Thyroid gland (tissue), 4 donors: ENCODE results near the gene ELAVL1. TPM values are rescaled to one million over a fixed set of nuclear protein-coding genes. Genes with fewer than 3 reads are reported as not detected.
"Not testable (repeated sequence)": the region's sequence is repeated elsewhere in the genome, so short reads cannot be mapped to it uniquely, and the experiment has no call there.

Source experiments
- DNase-seq, 2 donors: peaks; one replicate each; pipeline ENCODE4 v3.0.0-alpha.2; 2019
- H3K27ac ChIP-seq, 3 donors: fragments of 200-600 bp; sonication (generic); 1 replicate in 2 of 3; 2 replicates in 1 of 3; pipeline ENCODE4 v1.5.1; 2016 to 2019; ENCODE audit warnings: mild to moderate bottlenecking in 1 of 3, moderate library complexity in 1 of 3
- H3K27me3 ChIP-seq: fragments of 200-600 bp; sonication (generic); one replicate; pipeline ENCODE4 v1.5.1; 2019
- H3K36me3 ChIP-seq, 2 donors: fragments of 200-600 bp; sonication (generic); one replicate each; pipeline ENCODE4 v1.5.1; 2016 to 2019
- H3K4me1 ChIP-seq, 2 donors: fragments of 200-600 bp; sonication (generic); one replicate each; pipeline ENCODE4 v1.5.1; 2017 to 2019
- H3K4me3 ChIP-seq, 3 donors: fragments of 200-600 bp; sonication (generic); replicated peaks in 1 of 3; 1 replicate in 2 of 3; 2 replicates in 1 of 3; pipeline ENCODE4 v1.5.1; 2016; ENCODE audit warnings: mild to moderate bottlenecking in 1 of 3
- H3K9me3 ChIP-seq: fragments of 200-600 bp; sonication (generic); one replicate; pipeline ENCODE4 v1.5.1; 2017
- CTCF ChIP-seq, 6 experiments: fragments of 200-600 bp in 3 of 6; fragments of 450-650 bp in 3 of 6; sonication (generic) in 3 of 6; IDR thresholded peaks; one replicate each; pipeline ENCODE4 v1.5.1; 2016 to 2019; ENCODE audit warnings: antibody characterized with exemption in 6 of 6, mild to moderate bottlenecking in 2 of 6, inconsistent platforms in 1 of 6, moderate library complexity in 1 of 6
- POLR2A ChIP-seq, 2 donors: fragments of 450-650 bp; IDR thresholded peaks; one replicate each; pipeline ENCODE4 v1.6.1; 2017; ENCODE audit warnings: antibody characterized with exemption in 2 of 2, mild to moderate bottlenecking in 2 of 2, moderate library complexity in 1 of 2
- WGBS, 2 donors: methylation state at CpG; one replicate each; pipeline ENCODE4 v1.1.5; 2017; 5-methylcytosine and 5-hydroxymethylcytosine counted together
- intact Hi-C: fragments of 100-400 bp; cut with DNase I; formaldehyde crosslinking; loops from one replicate; pipeline ENCODE4 v1.15.1; 2023
- total RNA-seq, 4 donors: library from RNA; depleted of rRNA; stranded (reverse); fragments of >200 nt; gene quantifications; one replicate each; pipeline ENCODE4 v1.2.3, GENCODE V29; 2016

Gene ELAVL1
- total RNA-seq, 4 donors from 2014 or later: 24.2 to 46.7 (median 42.4) TPM

- Histone ChIP-seq H3K27me3 (no peaks in the 10 kb centered on the region), H3K4me3 (no peak overlapping the region)
Observed at GRCh38 chr19:8030960-8031359, 25.5 kb upstream of the ELAVL1 start.

GRCh38 chr19:8028951-8029491 is 23.6 kb upstream of the ELAVL1 start:
- intact Hi-C loops: no loop called here
- Histone ChIP-seq H3K27ac (no peak overlapping the region), H3K9me3 (no peaks in the 10 kb centered on the region), H3K4me3 (no peak overlapping the region), H3K4me1 (no peaks in the 10 kb centered on the region), H3K36me3 (no peaks in the 10 kb centered on the region), H3K27me3 (no peaks in the 10 kb centered on the region)
- WGBS, 2 donors: 26 to 44% methylated on average over 10 of the region's 12 CpGs
- DNase-seq: no peak
- TF ChIP-seq POLR2A (IDR thresholded peaks at IDR 0.05): no peak
- TF ChIP-seq CTCF (IDR thresholded peaks at IDR 0.05): no peak

More at GRCh38 chr19:8030960-8031359, 25.5 kb upstream of the ELAVL1 start:
- intact Hi-C loops: no loop called here
- Histone ChIP-seq H3K4me1 (no peaks in the 10 kb centered on the region), H3K36me3 (no peaks in the 10 kb centered on the region), H3K27ac (no peak overlapping the region), H3K9me3 (no peaks in the 10 kb centered on the region)
- no peak for DNase-seq
- TF ChIP-seq CTCF (IDR thresholded peaks at IDR 0.05) (no peak), POLR2A (IDR thresholded peaks at IDR 0.05) (no peak)
- 81 to 84% methylated on average over 8 of the region's 8 CpGs for WGBS, 2 donors

- DNase-seq: no peak
- Histone ChIP-seq H3K9me3 (no peaks in the 10 kb centered on the region), H3K27ac (no peak overlapping the region), H3K27me3 (no peaks in the 10 kb centered on the region), H3K4me1 (no peaks in the 10 kb centered on the region), H3K36me3 (no peaks in the 10 kb centered on the region), H3K4me3 (no peak overlapping the region)
- intact Hi-C loops: no loop called here
- 74 to 80% methylated on average over 5 of the region's 5 CpGs for WGBS, 2 donors
- TF ChIP-seq CTCF (IDR thresholded peaks at IDR 0.05) (no peak), POLR2A (IDR thresholded peaks at IDR 0.05) (no peak)
Observed at GRCh38 chr19:8025316-8025715, 19.9 kb upstream of the ELAVL1 start.

- H3K9me3 ChIP-seq, H3K27me3 ChIP-seq, intact Hi-C loops, H3K27ac ChIP-seq, H3K4me1 ChIP-seq, H3K36me3 ChIP-seq, H3K4me3 ChIP-seq, DNase-seq: not testable (repeated sequence)
- 95 to 97% methylated on average over 3 of the region's 3 CpGs for WGBS, 2 donors
Observed at GRCh38 chr19:8024256-8024655, 18.8 kb upstream of the ELAVL1 start.

- WGBS, 2 donors: 85 to 86% methylated on average over 5 of the region's 5 CpGs
- Histone ChIP-seq H3K36me3 (no peaks in the 10 kb centered on the region), H3K9me3 (no peaks in the 10 kb centered on the region), H3K4me1 (no peaks in the 10 kb centered on the region), H3K4me3 (no peak overlapping the region), H3K27ac (no peak overlapping the region), H3K27me3 (no peaks in the 10 kb centered on the region)
- DNase-seq: no peak
- TF ChIP-seq CTCF (IDR thresholded peaks at IDR 0.05) (no peak), POLR2A (IDR thresholded peaks at IDR 0.05) (no peak)
- intact Hi-C loops: no loop called here
Observed at GRCh38 chr19:8023371-8023770, 17.9 kb upstream of the ELAVL1 start.

- H3K4me1 ChIP-seq: no peaks in the 10 kb centered on the region
- no peak overlapping the region for H3K4me3 ChIP-seq
- no peak for TF ChIP-seq POLR2A (IDR thresholded peaks at IDR 0.05)
- TF ChIP-seq CTCF (IDR thresholded peaks at IDR 0.05): no peak
- no peaks in the 10 kb centered on the region for H3K27me3 ChIP-seq
- no peak for DNase-seq
- H3K36me3 ChIP-seq: no peaks in the 10 kb centered on the region
- no peaks in the 10 kb centered on the region for H3K9me3 ChIP-seq
- 60 to 79% methylated on average over 13 of the region's 13 CpGs for WGBS, 2 donors
- no peak overlapping the region for H3K27ac ChIP-seq
- intact Hi-C loops: no loop called here
Observed at GRCh38 chr19:8022275-8022674, 16.8 kb upstream of the ELAVL1 start.
